Measurements from ENCODE around the gene DTWD1.

The DTWD1 gene

DNA sequence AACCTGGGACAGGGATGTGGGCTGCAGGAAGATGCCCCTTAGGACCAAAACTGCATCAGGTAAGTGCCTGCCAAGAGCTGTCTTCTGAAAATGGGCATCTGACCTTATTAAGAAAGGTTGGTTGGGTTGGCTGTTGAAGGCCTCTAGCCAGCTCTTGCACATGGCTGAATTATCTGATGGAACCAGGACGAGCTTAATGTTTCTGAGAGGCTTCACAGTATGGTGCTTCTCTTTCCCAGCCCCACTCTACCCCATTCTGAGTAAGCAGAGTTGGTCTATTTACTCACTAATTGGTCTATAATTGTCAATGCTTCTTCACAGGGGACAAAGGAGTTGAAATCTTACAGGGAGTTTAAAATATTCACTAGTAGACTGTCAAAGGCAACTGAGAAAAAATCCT, 48.4 kb downstream of the DTWD1 start:
- no peak for DNase-seq (ENCODE audit: extremely low read depth, low read depth)
- TF ChIP-seq, protein P1, sequence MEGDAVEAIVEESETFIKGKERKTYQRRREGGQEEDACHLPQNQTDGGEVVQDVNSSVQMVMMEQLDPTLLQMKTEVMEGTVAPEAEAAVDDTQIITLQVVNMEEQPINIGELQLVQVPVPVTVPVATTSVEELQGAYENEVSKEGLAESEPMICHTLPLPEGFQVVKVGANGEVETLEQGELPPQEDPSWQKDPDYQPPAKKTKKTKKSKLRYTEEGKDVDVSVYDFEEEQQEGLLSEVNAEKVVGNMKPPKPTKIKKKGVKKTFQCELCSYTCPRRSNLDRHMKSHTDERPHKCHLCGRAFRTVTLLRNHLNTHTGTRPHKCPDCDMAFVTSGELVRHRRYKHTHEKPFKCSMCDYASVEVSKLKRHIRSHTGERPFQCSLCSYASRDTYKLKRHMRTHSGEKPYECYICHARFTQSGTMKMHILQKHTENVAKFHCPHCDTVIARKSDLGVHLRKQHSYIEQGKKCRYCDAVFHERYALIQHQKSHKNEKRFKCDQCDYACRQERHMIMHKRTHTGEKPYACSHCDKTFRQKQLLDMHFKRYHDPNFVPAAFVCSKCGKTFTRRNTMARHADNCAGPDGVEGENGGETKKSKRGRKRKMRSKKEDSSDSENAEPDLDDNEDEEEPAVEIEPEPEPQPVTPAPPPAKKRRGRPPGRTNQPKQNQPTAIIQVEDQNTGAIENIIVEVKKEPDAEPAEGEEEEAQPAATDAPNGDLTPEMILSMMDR (IDR thresholded peaks at IDR 0.05; ENCODE audit: low read depth, low read length, missing control alignments), result no peak
- H3K4me3 ChIP-seq (replicated peaks; ENCODE audit: low read depth, low read length), result no peak overlapping the region

DNA sequence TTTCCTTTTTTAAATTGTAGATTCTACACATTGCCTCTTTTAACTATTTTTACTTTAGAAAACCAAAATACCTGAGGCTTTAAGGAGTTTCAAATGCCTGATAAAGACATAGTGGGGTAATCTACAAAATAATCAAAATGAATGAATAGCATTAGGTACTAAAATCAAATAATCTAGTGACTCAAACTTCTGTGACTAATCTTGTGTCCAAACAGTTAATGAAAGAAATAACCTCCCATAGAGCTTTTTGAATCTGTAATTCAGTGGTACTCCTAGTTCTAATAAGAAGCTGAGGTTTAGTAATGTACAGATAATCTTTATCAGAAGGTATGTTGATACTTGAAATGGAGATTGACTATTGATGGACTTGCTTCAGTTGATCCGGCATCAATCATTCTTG, 53.0 kb downstream of the DTWD1 start:
- no peak for DNase-seq (ENCODE audit: extremely low read depth, low read depth)
- H3K4me3 ChIP-seq (replicated peaks; ENCODE audit: low read depth, low read length), result no peak overlapping the region
- TF ChIP-seq, protein P1 (IDR thresholded peaks at IDR 0.05; ENCODE audit: low read depth, low read length, missing control alignments), result no peak

DNA sequence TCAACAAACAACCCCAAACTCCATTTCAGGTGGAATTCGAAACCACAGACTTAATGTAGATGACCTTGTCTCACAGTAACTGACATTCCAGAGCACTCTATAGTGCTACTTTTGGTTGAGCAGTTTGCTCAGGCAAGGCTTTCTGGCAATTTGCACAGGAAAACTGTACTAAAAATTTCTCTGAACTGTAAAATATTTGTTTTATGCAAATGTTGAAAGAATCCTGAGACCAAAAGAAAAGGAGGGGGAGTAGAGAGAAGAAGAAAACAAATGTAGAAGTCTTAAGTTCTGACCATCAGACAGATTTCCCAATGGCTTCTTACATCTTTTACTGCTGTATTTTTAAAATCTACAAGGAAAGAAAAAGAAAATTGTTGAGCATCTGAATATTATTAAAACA, 53.5 kb downstream of the DTWD1 start:
- TF ChIP-seq, protein P1 (IDR thresholded peaks at IDR 0.05; ENCODE audit: low read depth, low read length, missing control alignments), result no peak

DNA sequence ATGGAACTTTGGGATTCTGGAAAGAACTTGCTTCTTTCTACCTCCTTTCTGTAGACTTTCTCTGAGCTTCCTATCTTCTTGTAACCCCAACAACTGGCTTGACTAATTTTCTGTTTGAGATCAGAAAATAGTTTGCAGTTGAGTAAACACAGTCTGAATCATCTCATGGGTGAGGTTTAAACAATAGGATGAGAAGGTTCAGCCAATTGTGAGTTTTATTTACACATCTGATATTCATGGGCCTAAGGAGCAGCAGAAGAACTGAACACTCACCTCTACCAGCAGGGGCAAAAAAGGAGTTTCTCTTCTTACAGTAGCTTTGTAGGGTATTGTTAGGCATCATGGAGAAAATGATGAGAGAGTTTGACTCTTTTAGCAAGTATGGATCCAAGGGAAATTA, 54.2 kb downstream of the DTWD1 start:
- TF ChIP-seq, protein P1 (IDR thresholded peaks at IDR 0.05; ENCODE audit: low read depth, low read length, missing control alignments), result peak; percentile 37
- H3K4me3 ChIP-seq (replicated peaks; ENCODE audit: low read depth, low read length), result no peak overlapping the region
- DNase-seq (ENCODE audit: extremely low read depth, low read depth), result peak; percentile 74

More for the DNA sequence above, 53.5 kb downstream of the DTWD1 start:
- no peak for DNase-seq (ENCODE audit: extremely low read depth, low read depth)
- H3K4me3 ChIP-seq (replicated peaks; ENCODE audit: low read depth, low read length), result no peak overlapping the region

DNA sequence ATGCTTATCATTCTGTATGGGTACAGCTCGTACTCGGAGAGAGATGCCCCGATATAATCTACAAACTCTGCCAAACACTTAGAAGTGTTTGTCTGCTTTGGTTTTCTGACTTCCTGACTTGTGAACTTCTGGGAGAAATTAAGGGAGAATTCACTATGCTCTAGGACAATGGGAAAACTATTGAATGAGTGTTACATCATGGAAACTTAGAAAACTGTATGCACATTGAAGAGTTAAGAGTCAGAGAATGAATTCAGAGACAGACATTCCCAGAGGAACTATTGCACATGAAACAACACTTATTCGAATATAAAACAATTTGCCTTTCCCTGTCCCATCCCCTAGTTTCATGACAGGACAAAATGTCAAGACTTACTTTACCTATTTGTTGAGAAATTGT, 57.8 kb downstream of the DTWD1 start:
- no peak for DNase-seq (ENCODE audit: extremely low read depth, low read depth)
- TF ChIP-seq, protein P1 (IDR thresholded peaks at IDR 0.05; ENCODE audit: low read depth, low read length, missing control alignments), result no peak
- no peak overlapping the region for H3K4me3 ChIP-seq (replicated peaks; ENCODE audit: low read depth, low read length)

DNA sequence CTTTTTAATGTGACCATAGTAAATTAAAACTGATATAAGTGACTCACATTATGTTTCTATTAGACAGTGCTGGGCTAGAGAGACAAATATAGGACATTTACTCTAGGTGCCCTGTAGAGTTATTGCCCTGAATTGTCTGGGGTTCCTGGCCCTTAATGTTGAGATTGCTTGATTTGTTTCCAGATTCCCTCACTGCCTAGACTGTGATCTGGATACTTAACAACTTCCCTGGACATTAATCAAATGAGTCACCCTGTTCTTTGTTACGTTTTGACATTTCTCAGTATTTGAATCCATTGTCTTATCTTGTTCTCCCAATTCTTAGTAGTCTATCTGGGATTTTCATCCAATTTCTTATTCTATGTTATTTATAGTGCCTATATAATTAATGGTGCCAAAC, 65.8 kb downstream of the DTWD1 start:
- TF ChIP-seq, protein P1 (IDR thresholded peaks at IDR 0.05; ENCODE audit: low read depth, low read length, missing control alignments), result no peak
- no peak for DNase-seq (ENCODE audit: extremely low read depth, low read depth)
- H3K4me3 ChIP-seq (replicated peaks; ENCODE audit: low read depth, low read length), result no peak overlapping the region

DNA sequence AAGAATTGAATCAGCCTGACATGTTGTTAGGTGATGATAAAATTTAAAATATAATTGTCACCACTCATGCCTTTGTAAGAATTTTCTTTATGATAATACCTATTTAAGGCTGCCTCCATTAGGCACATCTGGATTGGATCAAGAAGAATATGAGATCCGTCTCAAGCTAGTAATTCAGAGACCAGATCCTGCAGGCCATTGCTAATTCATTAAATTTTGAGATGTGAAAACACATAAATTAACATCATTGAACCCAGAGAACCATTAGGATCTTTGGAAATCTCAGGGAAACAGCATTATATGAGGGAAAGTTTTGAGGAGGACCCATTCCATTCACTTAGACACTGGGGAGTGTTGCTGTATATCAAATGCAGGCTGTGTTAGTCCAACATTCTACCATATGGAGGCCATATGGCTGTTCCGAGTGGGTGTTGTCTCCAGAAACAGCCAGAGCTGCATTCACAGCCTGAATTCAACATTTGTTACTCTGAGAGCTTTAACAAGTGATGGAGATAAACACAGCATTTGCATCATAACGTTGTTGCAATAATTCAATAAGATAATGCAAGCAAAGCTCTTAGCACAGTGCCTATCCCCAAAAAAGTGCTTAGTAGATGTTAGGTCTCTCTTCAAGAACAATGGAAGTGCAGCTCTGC, 67.4 kb downstream of the DTWD1 start:
- peak; percentile 83 for DNase-seq (ENCODE audit: extremely low read depth, low read depth)

More for the DNA sequence above, 67.4 kb downstream of the DTWD1 start:
- H3K4me3 ChIP-seq (replicated peaks; ENCODE audit: low read depth, low read length), result no peak overlapping the region
- TF ChIP-seq, protein P1 (IDR thresholded peaks at IDR 0.05; ENCODE audit: low read depth, low read length, missing control alignments), result no peak
